Measurements from ENCODE around the gene ZNF787.
"Not testable (repeated sequence)": the region's sequence is repeated elsewhere in the genome, so short reads cannot be mapped to it uniquely, and the experiment has no call there.

ZNF787 gene

GRCh38 chr19:56111601-56112312 is 9.3 kb downstream of the ZNF787 start:
- Histone ChIP-seq H3K4me3 (ENCODE audit: low read depth, low read length) (no peak overlapping the region), H3K9ac (ENCODE audit: low read length) (no peak overlapping the region), H3K4me1 (ENCODE audit: control insufficient read depth, insufficient read depth, low read length) (peaks cover 71% of the 10 kb centered on the region), H3K27ac (ENCODE audit: low read depth, low read length) (0 out of 2 replicates have a peak overlapping the region, but pooled peaks have one; percentile 13), H3K27me3 (ENCODE audit: control insufficient read depth, insufficient read depth, low read length) (no peaks in the 10 kb centered on the region), H3K36me3 (ENCODE audit: control insufficient read depth, insufficient read depth, low read length) (0 out of 2 replicates have a peak, but pooled peaks cover 3% of the 10 kb centered on the region), H3K9me3 (ENCODE audit: control insufficient read depth, insufficient read depth, low read depth, low read length) (no peaks in the 10 kb centered on the region)

GRCh38 chr19:56110515-56111448 is 10.3 kb downstream of the ZNF787 start:
- Histone ChIP-seq H3K4me3 (ENCODE audit: low read depth, low read length) (peak overlapping the region; percentile 10; the same call in 1 of the 2 replicates), H3K36me3 (ENCODE audit: control insufficient read depth, insufficient read depth, low read length) (peaks cover 3% of the 10 kb centered on the region; the same call in 1 of the 2 replicates), H3K27me3 (ENCODE audit: control insufficient read depth, insufficient read depth, low read length) (no peaks in the 10 kb centered on the region), H3K27ac (ENCODE audit: low read depth, low read length) (peak overlapping the region; percentile 13; the same call in 1 of the 2 replicates), H3K4me1 (ENCODE audit: control insufficient read depth, insufficient read depth, low read length) (peaks cover 77% of the 10 kb centered on the region), H3K9ac (ENCODE audit: low read length) (no peak overlapping the region), H3K9me3 (ENCODE audit: control insufficient read depth, insufficient read depth, low read depth, low read length) (no peaks in the 10 kb centered on the region)

GRCh38 chr19:56109226-56109625 is 11.9 kb downstream of the ZNF787 start:
- Histone ChIP-seq H3K9ac (ENCODE audit: low read length) (no peak overlapping the region), H3K27me3 (ENCODE audit: control insufficient read depth, insufficient read depth, low read length) (no peaks in the 10 kb centered on the region), H3K36me3 (ENCODE audit: control insufficient read depth, insufficient read depth, low read length) (no peaks in the 10 kb centered on the region; the same call in 1 of the 2 replicates), H3K9me3 (ENCODE audit: control insufficient read depth, insufficient read depth, low read depth, low read length) (no peaks in the 10 kb centered on the region), H3K4me3 (ENCODE audit: low read depth, low read length) (no peak overlapping the region; the same call in 1 of the 2 replicates), H3K27ac (ENCODE audit: low read depth, low read length) (no peak overlapping the region), H3K4me1 (ENCODE audit: control insufficient read depth, insufficient read depth, low read length) (peaks cover 69% of the 10 kb centered on the region)

GRCh38 chr19:56108447-56109195 is 12.5 kb downstream of the ZNF787 start:
- Histone ChIP-seq H3K27ac (ENCODE audit: low read depth, low read length) (no peak overlapping the region), H3K36me3 (ENCODE audit: control insufficient read depth, insufficient read depth, low read length) (no peaks in the 10 kb centered on the region; the same call in 1 of the 2 replicates), H3K9ac (ENCODE audit: low read length) (no peak overlapping the region), H3K4me1 (ENCODE audit: control insufficient read depth, insufficient read depth, low read length) (peaks cover 66% of the 10 kb centered on the region), H3K4me3 (ENCODE audit: low read depth, low read length) (no peak overlapping the region; the same call in 1 of the 2 replicates), H3K9me3 (ENCODE audit: control insufficient read depth, insufficient read depth, low read depth, low read length) (no peaks in the 10 kb centered on the region), H3K27me3 (ENCODE audit: control insufficient read depth, insufficient read depth, low read length) (no peaks in the 10 kb centered on the region)

- Histone ChIP-seq H3K9me3 (ENCODE audit: control insufficient read depth, insufficient read depth, low read depth, low read length) (no peaks in the 10 kb centered on the region), H3K9ac (ENCODE audit: low read length) (no peak overlapping the region), H3K4me3 (ENCODE audit: low read depth, low read length) (peak overlapping the region; percentile 17; the same call in 1 of the 2 replicates), H3K4me1 (ENCODE audit: control insufficient read depth, insufficient read depth, low read length) (peaks cover 58% of the 10 kb centered on the region), H3K27me3 (ENCODE audit: control insufficient read depth, insufficient read depth, low read length) (no peaks in the 10 kb centered on the region), H3K36me3 (ENCODE audit: control insufficient read depth, insufficient read depth, low read length) (peaks cover 7% of the 10 kb centered on the region), H3K27ac (ENCODE audit: low read depth, low read length) (no peak overlapping the region)
Measured at GRCh38 chr19:56107626-56108351, 13.3 kb downstream of the ZNF787 start.

- no peaks in the 10 kb centered on the region for H3K27me3 ChIP-seq (ENCODE audit: control insufficient read depth, insufficient read depth, low read length)
- H3K27ac ChIP-seq (ENCODE audit: low read depth, low read length) = no peak overlapping the region
- H3K9me3 ChIP-seq (ENCODE audit: control insufficient read depth, insufficient read depth, low read depth, low read length) = no peaks in the 10 kb centered on the region
- H3K4me1 ChIP-seq (ENCODE audit: control insufficient read depth, insufficient read depth, low read length) = peaks cover 51% of the 10 kb centered on the region
- H3K9ac ChIP-seq (ENCODE audit: low read length) = peak overlapping the region; percentile 35
- no peak overlapping the region for H3K4me3 ChIP-seq (ENCODE audit: low read depth, low read length)
- H3K36me3 ChIP-seq (ENCODE audit: control insufficient read depth, insufficient read depth, low read length) = peaks cover 14% of the 10 kb centered on the region
Measured at GRCh38 chr19:56106993-56107392, 14.1 kb downstream of the ZNF787 start.

- Histone ChIP-seq H3K27ac (ENCODE audit: low read depth, low read length) (no peak overlapping the region), H3K4me3 (ENCODE audit: low read depth, low read length) (no peak overlapping the region), H3K9me3 (ENCODE audit: control insufficient read depth, insufficient read depth, low read depth, low read length) (no peaks in the 10 kb centered on the region), H3K4me1 (ENCODE audit: control insufficient read depth, insufficient read depth, low read length) (peaks cover 46% of the 10 kb centered on the region), H3K27me3 (ENCODE audit: control insufficient read depth, insufficient read depth, low read length) (no peaks in the 10 kb centered on the region), H3K36me3 (ENCODE audit: control insufficient read depth, insufficient read depth, low read length) (peaks cover 20% of the 10 kb centered on the region), H3K9ac (ENCODE audit: low read length) (peak overlapping the region; percentile 35)
Measured at GRCh38 chr19:56106397-56106849, 14.7 kb downstream of the ZNF787 start.

- not testable (repeated sequence) for H3K4me3 ChIP-seq (ENCODE audit: low read depth, low read length); H3K27me3 ChIP-seq (ENCODE audit: control insufficient read depth, insufficient read depth, low read length); H3K9me3 ChIP-seq (ENCODE audit: control insufficient read depth, insufficient read depth, low read depth, low read length); H3K9ac ChIP-seq (ENCODE audit: low read length); H3K27ac ChIP-seq (ENCODE audit: low read depth, low read length)
- Histone ChIP-seq H3K36me3 (ENCODE audit: control insufficient read depth, insufficient read depth, low read length) (peaks cover 25% of the 10 kb centered on the region), H3K4me1 (ENCODE audit: control insufficient read depth, insufficient read depth, low read length) (peaks cover 41% of the 10 kb centered on the region)
Measured at GRCh38 chr19:56105831-56106396, 15.2 kb downstream of the ZNF787 start.

- peaks cover 29% of the 10 kb centered on the region for H3K36me3 ChIP-seq (ENCODE audit: control insufficient read depth, insufficient read depth, low read length)
- no peak overlapping the region for H3K27ac ChIP-seq (ENCODE audit: low read depth, low read length)
- H3K9ac ChIP-seq (ENCODE audit: low read length) = peak overlapping the region; percentile 52
- H3K27me3 ChIP-seq (ENCODE audit: control insufficient read depth, insufficient read depth, low read length) = no peaks in the 10 kb centered on the region
- H3K4me3 ChIP-seq (ENCODE audit: low read depth, low read length) = no peak overlapping the region
- H3K4me1 ChIP-seq (ENCODE audit: control insufficient read depth, insufficient read depth, low read length) = peaks cover 34% of the 10 kb centered on the region
- no peaks in the 10 kb centered on the region for H3K9me3 ChIP-seq (ENCODE audit: control insufficient read depth, insufficient read depth, low read depth, low read length)
Measured at GRCh38 chr19:56105090-56105701, 15.9 kb downstream of the ZNF787 start.

All from HUES6 (cell line).